22Rv1 (cell line): ENCODE results near the gene LZTS3.

Experiments
- H3K27ac ChIP-seq: fragments of 450-650 bp; 2 replicates; pipeline ENCODE4 v1.5.1; 2017
- ZFX ChIP-seq: fragments of 450-650 bp; IDR thresholded peaks from 2 replicates; pipeline ENCODE4 v1.6.1; 2017; ENCODE audit warnings: antibody characterized with exemption, borderline replicate concordance
- TF ChIP-seq, protein P1 (sequence below): fragments of 450-650 bp; IDR thresholded peaks from 2 replicates; pipeline ENCODE4 v1.5.1; 2017; ENCODE audit warnings: mild to moderate bottlenecking

Gene LZTS3

DNA sequence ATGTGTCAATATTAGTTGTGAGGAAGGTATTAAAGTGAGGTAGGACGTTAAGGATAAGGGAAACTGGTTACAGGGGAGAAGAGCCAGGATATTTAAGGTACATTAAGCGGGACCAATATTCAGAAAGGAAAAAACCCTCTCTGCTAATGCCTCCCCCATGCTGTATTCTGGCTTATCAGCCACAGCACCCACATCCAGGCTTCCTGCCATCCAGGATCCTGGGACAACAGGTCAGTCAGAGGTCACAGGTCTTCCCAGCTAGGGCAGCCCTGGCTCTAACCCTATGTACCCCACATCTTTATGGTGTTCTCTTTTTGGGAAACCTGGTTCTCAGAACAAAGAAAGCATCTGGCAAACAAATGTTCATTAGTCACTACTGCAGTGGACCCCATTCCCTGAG, 25.9 kb upstream of the LZTS3 start:
- no peak for TF ChIP-seq ZFX
- TF ChIP-seq, protein P1, sequence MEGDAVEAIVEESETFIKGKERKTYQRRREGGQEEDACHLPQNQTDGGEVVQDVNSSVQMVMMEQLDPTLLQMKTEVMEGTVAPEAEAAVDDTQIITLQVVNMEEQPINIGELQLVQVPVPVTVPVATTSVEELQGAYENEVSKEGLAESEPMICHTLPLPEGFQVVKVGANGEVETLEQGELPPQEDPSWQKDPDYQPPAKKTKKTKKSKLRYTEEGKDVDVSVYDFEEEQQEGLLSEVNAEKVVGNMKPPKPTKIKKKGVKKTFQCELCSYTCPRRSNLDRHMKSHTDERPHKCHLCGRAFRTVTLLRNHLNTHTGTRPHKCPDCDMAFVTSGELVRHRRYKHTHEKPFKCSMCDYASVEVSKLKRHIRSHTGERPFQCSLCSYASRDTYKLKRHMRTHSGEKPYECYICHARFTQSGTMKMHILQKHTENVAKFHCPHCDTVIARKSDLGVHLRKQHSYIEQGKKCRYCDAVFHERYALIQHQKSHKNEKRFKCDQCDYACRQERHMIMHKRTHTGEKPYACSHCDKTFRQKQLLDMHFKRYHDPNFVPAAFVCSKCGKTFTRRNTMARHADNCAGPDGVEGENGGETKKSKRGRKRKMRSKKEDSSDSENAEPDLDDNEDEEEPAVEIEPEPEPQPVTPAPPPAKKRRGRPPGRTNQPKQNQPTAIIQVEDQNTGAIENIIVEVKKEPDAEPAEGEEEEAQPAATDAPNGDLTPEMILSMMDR, result no peak
- H3K27ac ChIP-seq, result no peak overlapping the region

DNA sequence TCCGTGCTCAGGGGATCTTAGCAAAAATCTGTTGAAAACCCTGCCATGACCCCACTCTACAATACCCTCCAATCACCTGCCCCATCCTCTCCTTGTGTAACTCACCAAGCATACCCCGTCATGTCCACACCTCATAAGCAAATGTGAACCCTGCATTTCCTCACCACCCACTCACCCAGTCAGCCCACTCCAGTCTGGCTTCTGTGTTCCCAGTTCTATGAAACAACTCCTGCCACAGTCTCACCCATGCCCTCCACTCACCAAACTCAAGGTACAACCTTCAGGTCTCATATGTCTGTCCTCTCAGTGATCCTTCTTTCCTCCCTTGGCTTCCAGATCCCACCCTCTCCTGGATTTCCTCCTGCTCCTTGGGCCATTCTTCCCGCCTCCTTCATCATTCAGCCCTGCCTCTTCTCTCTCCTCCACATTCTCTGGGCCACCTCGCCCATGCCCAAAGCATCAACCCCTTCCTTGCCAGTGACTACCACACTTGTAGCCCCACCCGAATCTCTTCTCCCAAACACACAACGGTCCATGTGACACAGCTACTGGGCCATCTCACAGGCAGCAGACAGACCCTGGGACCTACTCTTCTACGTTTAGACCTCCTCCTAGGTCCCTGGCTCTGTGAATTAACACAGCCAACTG, 22.4 kb upstream of the LZTS3 start:
- no peak for TF ChIP-seq ZFX
- TF ChIP-seq, protein P1, result no peak
- H3K27ac ChIP-seq, result no peak overlapping the region

DNA sequence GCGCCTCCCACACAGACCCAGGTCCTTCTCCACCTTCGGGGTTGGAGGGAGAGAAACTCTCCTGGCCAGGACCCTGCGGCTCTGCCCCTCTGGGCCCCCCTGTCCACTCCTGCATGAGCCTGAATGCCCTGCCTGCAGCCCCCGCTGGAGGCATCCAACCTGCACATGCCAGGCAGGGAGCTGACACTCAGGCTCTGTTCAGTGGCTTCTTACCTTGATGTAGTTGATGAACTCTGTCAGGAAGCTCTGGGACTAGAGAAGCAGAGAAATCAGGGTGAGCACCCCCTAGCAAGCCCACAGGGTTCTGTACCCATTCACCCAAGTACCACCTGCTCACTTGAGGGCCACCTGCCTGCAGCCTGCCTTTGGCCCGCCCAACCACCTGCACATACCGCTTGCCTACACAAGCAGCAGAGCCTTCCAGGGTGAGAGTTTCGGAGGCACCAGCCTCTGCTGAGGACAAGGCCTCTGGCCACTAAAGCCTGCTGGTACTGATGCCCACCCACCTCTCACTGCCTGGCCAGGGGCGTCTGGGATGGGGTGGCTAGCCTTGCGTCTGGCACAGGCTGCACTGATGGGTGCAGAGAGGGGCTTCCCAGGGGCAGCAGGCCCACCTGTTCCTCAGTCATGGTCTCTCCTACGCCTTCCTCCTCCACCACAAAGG, 21.4 kb upstream of the LZTS3 start:
- no peak for TF ChIP-seq ZFX
- TF ChIP-seq, protein P1, result no peak
- no peak overlapping the region for H3K27ac ChIP-seq

DNA sequence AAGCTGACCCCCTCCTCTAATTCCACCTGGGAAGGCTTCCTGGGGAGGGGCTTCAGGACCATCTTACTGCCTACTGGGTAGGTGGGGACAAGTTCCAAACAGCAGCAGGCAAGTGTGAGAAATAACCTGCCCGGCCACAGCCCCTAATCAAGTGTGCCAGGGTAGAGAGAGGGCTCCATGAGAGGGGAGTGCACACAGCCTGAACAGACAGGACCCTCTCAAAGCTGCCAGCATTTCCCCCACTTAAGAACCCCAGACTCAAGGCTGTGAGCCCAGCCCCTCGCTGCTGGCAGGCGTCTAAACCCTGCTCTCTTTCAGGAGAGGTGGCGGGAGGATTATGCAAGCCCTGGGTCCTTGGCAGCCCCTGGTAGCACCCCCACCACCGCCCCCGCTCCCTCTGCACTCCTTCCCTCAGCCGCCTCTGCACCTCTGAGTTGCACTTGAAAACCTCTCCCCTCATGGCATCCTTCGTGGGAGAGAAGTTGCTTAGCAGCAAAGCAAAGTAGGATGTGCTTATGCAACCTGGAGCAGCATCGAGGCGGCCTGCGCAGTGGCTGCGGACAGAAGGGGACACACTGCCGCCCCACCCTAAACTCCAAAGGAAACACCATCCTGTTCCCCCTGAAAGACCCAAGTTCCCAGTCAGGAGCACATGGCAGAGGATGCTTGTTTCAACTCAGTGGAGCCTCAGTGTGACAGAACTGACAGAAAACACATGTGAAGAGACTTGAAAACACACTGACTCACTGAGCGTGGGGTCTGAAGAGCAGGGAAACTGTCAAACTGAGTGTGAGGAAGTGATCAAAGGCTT, 20.7 kb upstream of the LZTS3 start:
- H3K27ac ChIP-seq, result no peak overlapping the region
- TF ChIP-seq, protein P1, result no peak
- TF ChIP-seq ZFX, result no peak

DNA sequence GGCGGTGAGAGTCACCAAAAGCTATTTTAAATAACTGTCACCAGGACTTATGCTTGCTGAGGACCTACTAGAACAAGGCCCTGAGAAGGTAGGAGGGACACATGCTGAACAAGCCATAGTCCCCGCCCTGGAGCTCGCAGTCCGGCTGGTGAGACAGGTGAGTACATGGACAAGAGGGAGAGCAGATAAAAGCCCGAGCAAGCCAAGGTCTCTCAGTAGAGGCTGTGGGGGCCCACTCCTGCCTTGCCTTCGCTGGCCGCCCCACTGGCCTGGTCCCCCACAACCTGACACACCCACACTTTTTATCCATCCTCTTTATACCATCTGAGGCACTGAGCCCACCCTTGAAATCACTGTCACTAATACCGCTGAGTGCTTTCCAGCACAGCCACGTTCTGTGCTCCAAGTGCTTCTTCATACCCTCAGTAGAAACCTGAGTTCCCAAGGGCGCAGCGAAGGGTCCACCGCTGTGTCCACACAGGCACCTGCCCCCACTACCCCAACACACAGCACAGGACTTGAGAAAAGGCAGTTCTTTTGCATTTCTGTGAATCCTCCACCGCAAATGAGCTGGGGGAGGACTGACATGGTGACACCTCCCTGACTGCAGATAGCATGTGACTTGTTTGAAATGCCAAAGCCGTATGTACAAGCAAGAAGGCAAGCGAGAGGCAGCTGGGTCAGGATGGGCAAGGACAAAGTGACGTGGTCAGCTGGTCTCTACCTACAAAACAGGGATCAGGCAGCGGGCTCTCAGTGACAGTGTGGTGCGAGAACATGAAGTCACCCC, 19.1 kb upstream of the LZTS3 start:
- TF ChIP-seq ZFX, result no peak
- TF ChIP-seq, protein P1, result no peak
- no peak overlapping the region for H3K27ac ChIP-seq

DNA sequence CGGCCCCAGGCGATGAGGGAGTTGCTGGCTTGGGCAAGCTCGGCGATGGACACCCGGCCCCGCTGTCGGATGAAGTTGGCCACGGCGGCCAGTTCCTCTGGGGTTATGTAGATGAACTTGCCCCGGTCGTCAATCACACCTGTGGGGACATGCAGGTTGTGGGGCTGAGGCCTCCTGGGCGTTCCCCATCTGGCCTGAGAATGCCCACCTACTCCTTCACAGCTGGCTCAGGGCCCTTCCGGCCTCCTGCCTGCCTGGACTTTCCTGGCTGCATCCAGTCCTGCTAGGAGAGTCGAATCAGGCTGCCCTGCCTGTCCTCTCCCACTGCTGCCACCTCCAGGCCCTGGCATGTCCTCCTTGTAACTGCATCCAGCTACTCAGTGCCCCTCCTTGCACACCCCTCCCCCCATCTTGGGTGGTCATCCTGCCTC, 17.3 kb upstream of the LZTS3 start:
- no peak overlapping the region for H3K27ac ChIP-seq
- no peak for TF ChIP-seq ZFX
- TF ChIP-seq, protein P1, result no peak
